Mesendoderm (in vitro differentiated cells): ENCODE measurements around the gene CHSY1.

Experiments
- DNase-seq: peaks from one replicate; pipeline ENCODE4 v3.0.0; 2013
- H2AK5ac ChIP-seq: 2 replicates; pipeline ENCODE4 v1.6.1; 2013; ENCODE audit warnings: low read length, inconsistent platforms
- H2BK120ac ChIP-seq: 2 replicates; pipeline ENCODE4 v1.6.1; 2013; ENCODE audit warnings: low read depth, mild to moderate bottlenecking, low read length, moderate library complexity, mixed read lengths
- H2BK15ac ChIP-seq: replicated peaks from 2 replicates; pipeline ENCODE4 v1.6.1; 2013; ENCODE audit warnings: low read depth, mild to moderate bottlenecking, moderate library complexity
- H2BK5ac ChIP-seq: 2 replicates; pipeline ENCODE4 v1.6.1; 2013; ENCODE audit warnings: low read length, inconsistent platforms
- H3K18ac ChIP-seq: 2 replicates; pipeline ENCODE4 v1.6.1; 2013; ENCODE audit warnings: mild to moderate bottlenecking, low read length, mixed read lengths
- H3K23ac ChIP-seq: one replicate; pipeline ENCODE4 v1.6.1; 2013; ENCODE audit warnings: low read length
- H3K27ac ChIP-seq: 2 replicates; pipeline ENCODE4 v1.5.1; 2013; ENCODE audit warnings: low read depth, mild to moderate bottlenecking, inconsistent platforms, low read length, moderate library complexity
- H3K27me3 ChIP-seq: 2 replicates; pipeline ENCODE4 v1.6.1; 2013; ENCODE audit warnings: low read length, control low read depth, mild to moderate bottlenecking, inconsistent platforms; ENCODE audit not compliant: insufficient read depth, poor library complexity
- H3K36me3 ChIP-seq: 2 replicates; pipeline ENCODE4 v1.6.1; 2013; ENCODE audit warnings: low read length, inconsistent platforms; ENCODE audit not compliant: control insufficient read depth, insufficient read depth
- H3K4ac ChIP-seq: one replicate; pipeline ENCODE4 v1.6.1; 2013; ENCODE audit warnings: low read depth, mild to moderate bottlenecking, low read length, moderate library complexity
- H3K4me1 ChIP-seq: 2 replicates; pipeline ENCODE4 v1.6.1; 2013; ENCODE audit warnings: low read depth, low read length, inconsistent platforms; ENCODE audit not compliant: control insufficient read depth
- H3K4me2 ChIP-seq: 2 replicates; pipeline ENCODE4 v1.6.1; 2013; ENCODE audit warnings: low read length
- H3K4me3 ChIP-seq: 2 replicates; pipeline ENCODE4 v1.5.1; 2013; ENCODE audit warnings: mild to moderate bottlenecking, low read length
- H3K56ac ChIP-seq: one replicate; pipeline ENCODE4 v1.6.1; 2013; ENCODE audit warnings: low read length
- H3K79me1 ChIP-seq: 2 replicates; pipeline ENCODE4 v1.6.1; 2013; ENCODE audit warnings: low read length, inconsistent platforms
- H3K79me2 ChIP-seq: 2 replicates; pipeline ENCODE4 v1.6.1; 2013; ENCODE audit warnings: mild to moderate bottlenecking, low read length; ENCODE audit not compliant: control insufficient read depth, insufficient read depth
- H3K9ac ChIP-seq: 2 replicates; pipeline ENCODE4 v1.6.1; 2013; ENCODE audit warnings: low read length, inconsistent platforms
- H4K5ac ChIP-seq: one replicate; pipeline ENCODE4 v1.6.1; 2013; ENCODE audit warnings: low read length
- H4K8ac ChIP-seq: one replicate; pipeline ENCODE4 v1.6.1; 2013; ENCODE audit warnings: low read depth, mild to moderate bottlenecking, control low read depth, low read length, moderate library complexity
- WGBS: extraction: QIAGEN DNeasy Blood & Tissue Kit; methylation state at CpG from one replicate; pipeline ENCODE4 v1.1.7; 2013; ENCODE audit warnings: low lambda C conversion rate, missing lambda C conversion rate; ENCODE audit not compliant: insufficient coverage; ENCODE audit errors: extremely low coverage; 5-methylcytosine and 5-hydroxymethylcytosine counted together

The CHSY1 gene

DNA sequence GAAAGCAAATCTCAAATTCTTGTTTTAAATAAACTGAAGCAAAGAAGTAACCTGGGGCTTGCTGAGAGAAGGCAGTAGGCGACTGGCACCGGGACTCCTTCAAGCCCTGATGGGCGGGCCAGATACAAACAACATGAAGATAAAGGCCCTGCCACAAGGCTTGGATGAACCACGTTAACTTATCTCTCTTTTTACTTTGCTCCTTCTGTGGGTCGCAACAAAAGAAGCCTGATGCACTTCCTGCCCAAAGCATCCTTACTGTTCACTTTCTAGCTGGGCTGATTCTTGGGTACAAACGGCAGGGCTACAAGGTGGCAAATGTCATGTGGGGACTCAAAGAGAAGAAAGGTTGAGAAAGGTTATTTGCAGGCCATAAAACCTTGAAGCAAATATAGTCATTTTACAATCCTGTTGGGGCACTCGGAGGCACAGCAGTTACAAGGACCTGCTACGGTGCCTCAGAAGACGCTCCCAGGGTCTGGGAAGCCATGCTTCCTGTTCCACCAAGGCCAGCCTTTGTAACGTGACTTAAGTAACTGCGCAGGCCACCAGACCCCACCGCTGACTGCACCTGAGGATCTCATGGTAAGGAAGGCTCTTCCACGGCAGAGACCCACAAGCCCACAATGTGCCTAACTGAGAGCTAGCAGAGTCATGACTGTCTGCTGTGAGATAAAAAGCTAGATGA lies 71.1 kb downstream of the CHSY1 start:
- H3K79me1 ChIP-seq: peaks cover 25% of the 10 kb centered on the region
- H3K4me2 ChIP-seq: no peak overlapping the region
- no peak overlapping the region for H3K4ac ChIP-seq
- no peak overlapping the region for H3K9ac ChIP-seq
- H2BK120ac ChIP-seq: no peak overlapping the region
- H3K36me3 ChIP-seq: no peaks in the 10 kb centered on the region
- H2BK5ac ChIP-seq: no peak overlapping the region
- H3K18ac ChIP-seq: no peak overlapping the region
- H3K27me3 ChIP-seq: no peaks in the 10 kb centered on the region
- H4K8ac ChIP-seq: no peak overlapping the region
- no peak for DNase-seq
- H3K56ac ChIP-seq: no peak overlapping the region
- WGBS: no CpG with 5 or more reads among the region's 13 CpGs
- no peak overlapping the region for H3K27ac ChIP-seq
- no peak overlapping the region for H2AK5ac ChIP-seq
- H4K5ac ChIP-seq: no peak overlapping the region
- H2BK15ac ChIP-seq: no peak overlapping the region
- peaks cover 2% of the 10 kb centered on the region for H3K4me1 ChIP-seq
- H3K23ac ChIP-seq: no peak overlapping the region
- peaks cover 28% of the 10 kb centered on the region for H3K79me2 ChIP-seq
- no peak overlapping the region for H3K4me3 ChIP-seq

- H4K5ac ChIP-seq: no peak overlapping the region
- H2BK5ac ChIP-seq: no peak overlapping the region
- H3K23ac ChIP-seq: no peak overlapping the region
- H3K18ac ChIP-seq: no peak overlapping the region
- H3K79me2 ChIP-seq: peaks cover 20% of the 10 kb centered on the region
- no peak overlapping the region for H3K4ac ChIP-seq
- no peaks in the 10 kb centered on the region for H3K4me1 ChIP-seq
- no peak overlapping the region for H3K4me3 ChIP-seq
- no peak overlapping the region for H3K4me2 ChIP-seq
- no peak overlapping the region for H4K8ac ChIP-seq
- no peak overlapping the region for H2BK15ac ChIP-seq
- no peak overlapping the region for H3K27ac ChIP-seq
- H2BK120ac ChIP-seq: no peak overlapping the region
- no peaks in the 10 kb centered on the region for H3K27me3 ChIP-seq
- H3K79me1 ChIP-seq: peaks cover 20% of the 10 kb centered on the region
- WGBS: no CpG with 5 or more reads among the region's 21 CpGs
- no peak for DNase-seq
- no peak overlapping the region for H3K56ac ChIP-seq
- no peaks in the 10 kb centered on the region for H3K36me3 ChIP-seq
- no peak overlapping the region for H2AK5ac ChIP-seq
- H3K9ac ChIP-seq: no peak overlapping the region
Measured at GRCh38 chr15:101179341-101180153, 72.3 kb downstream of the CHSY1 start.

GRCh38 chr15:101178931-101179330 lies 72.9 kb downstream of the CHSY1 start:
- H3K79me1 ChIP-seq: peaks cover 20% of the 10 kb centered on the region
- no peak overlapping the region for H2BK15ac ChIP-seq
- H3K27ac ChIP-seq: no peak overlapping the region
- H2BK120ac ChIP-seq: no peak overlapping the region
- no peak overlapping the region for H2BK5ac ChIP-seq
- H4K5ac ChIP-seq: no peak overlapping the region
- H2AK5ac ChIP-seq: no peak overlapping the region
- no peak overlapping the region for H3K23ac ChIP-seq
- no peak overlapping the region for H3K4me2 ChIP-seq
- no peak overlapping the region for H3K56ac ChIP-seq
- no CpG with 5 or more reads among the region's 4 CpGs for WGBS
- no peak overlapping the region for H3K4ac ChIP-seq
- no peak overlapping the region for H4K8ac ChIP-seq
- H3K18ac ChIP-seq: no peak overlapping the region
- H3K9ac ChIP-seq: no peak overlapping the region
- no peak overlapping the region for H3K4me3 ChIP-seq
- H3K36me3 ChIP-seq: no peaks in the 10 kb centered on the region
- no peak for DNase-seq
- no peaks in the 10 kb centered on the region for H3K27me3 ChIP-seq
- no peaks in the 10 kb centered on the region for H3K4me1 ChIP-seq
- H3K79me2 ChIP-seq: peaks cover 19% of the 10 kb centered on the region

- peaks cover 19% of the 10 kb centered on the region for H3K79me1 ChIP-seq
- no peak overlapping the region for H3K56ac ChIP-seq
- H3K4me1 ChIP-seq: no peaks in the 10 kb centered on the region
- H2BK15ac ChIP-seq: no peak overlapping the region
- no peak overlapping the region for H2BK5ac ChIP-seq
- H3K27ac ChIP-seq: no peak overlapping the region
- no peak overlapping the region for H3K23ac ChIP-seq
- H4K8ac ChIP-seq: no peak overlapping the region
- no peak overlapping the region for H2AK5ac ChIP-seq
- no peak overlapping the region for H2BK120ac ChIP-seq
- no peaks in the 10 kb centered on the region for H3K36me3 ChIP-seq
- no peak overlapping the region for H4K5ac ChIP-seq
- no peak overlapping the region for H3K4me2 ChIP-seq
- WGBS: no CpG with 5 or more reads among the region's 18 CpGs
- H3K27me3 ChIP-seq: no peaks in the 10 kb centered on the region
- no peak overlapping the region for H3K9ac ChIP-seq
- H3K4me3 ChIP-seq: no peak overlapping the region
- no peak for DNase-seq
- no peak overlapping the region for H3K18ac ChIP-seq
- H3K79me2 ChIP-seq: peaks cover 16% of the 10 kb centered on the region
- no peak overlapping the region for H3K4ac ChIP-seq
Measured at GRCh38 chr15:101178479-101178878, 73.4 kb downstream of the CHSY1 start.

GRCh38 chr15:101177866-101178265 lies 74.0 kb downstream of the CHSY1 start:
- H3K4me2 ChIP-seq: no peak overlapping the region
- WGBS: no CpG with 5 or more reads among the region's 14 CpGs
- H4K8ac ChIP-seq: no peak overlapping the region
- no peak overlapping the region for H2BK5ac ChIP-seq
- no peak overlapping the region for H2BK15ac ChIP-seq
- no peak for DNase-seq
- no peak overlapping the region for H2BK120ac ChIP-seq
- peaks cover 13% of the 10 kb centered on the region for H3K79me2 ChIP-seq
- no peak overlapping the region for H4K5ac ChIP-seq
- H3K23ac ChIP-seq: no peak overlapping the region
- no peak overlapping the region for H3K4ac ChIP-seq
- no peaks in the 10 kb centered on the region for H3K36me3 ChIP-seq
- no peaks in the 10 kb centered on the region for H3K27me3 ChIP-seq
- no peak overlapping the region for H3K56ac ChIP-seq
- peaks cover 17% of the 10 kb centered on the region for H3K79me1 ChIP-seq
- H3K4me1 ChIP-seq: no peaks in the 10 kb centered on the region
- H3K18ac ChIP-seq: no peak overlapping the region
- H2AK5ac ChIP-seq: no peak overlapping the region
- no peak overlapping the region for H3K9ac ChIP-seq
- no peak overlapping the region for H3K27ac ChIP-seq
- H3K4me3 ChIP-seq: no peak overlapping the region
